ENCODE results near the gene EDARADD.
A peak's percentile ranks its signal among the peaks of the same experiment; 100 is the strongest.
"Not testable (repeated sequence)": the region's sequence is repeated elsewhere in the genome, so short reads cannot be mapped to it uniquely, and the experiment has no call there.

The EDARADD gene

GRCh38 chr1:236393681-236394481 is at the start of gene EDARADD:
Gene EDARADD, plus strand, starts transcription at chr1:236394286. Its CDS starts 159 bp downstream, at chr1:236394445.
- DNase-seq (ENCODE audit: low read depth), result peak; percentile 10

GRCh38 chr1:236345728-236346127 is 48.4 kb upstream of the EDARADD start:
- no peak for DNase-seq (ENCODE audit: low read depth)

GRCh38 chr1:236348071-236348470 is 46.0 kb upstream of the EDARADD start:
- no peak for DNase-seq (ENCODE audit: low read depth)

- DNase-seq (ENCODE audit: low read depth), result no peak
Measured at GRCh38 chr1:236350308-236350707, 43.8 kb upstream of the EDARADD start.

GRCh38 chr1:236351875-236352573 is 42.1 kb upstream of the EDARADD start:
- no peak for DNase-seq (ENCODE audit: low read depth)

GRCh38 chr1:236352747-236353146 is 41.3 kb upstream of the EDARADD start:
- not testable (repeated sequence) for DNase-seq (ENCODE audit: low read depth)

- peak; percentile 26 for DNase-seq (ENCODE audit: low read depth)
Measured at GRCh38 chr1:236353813-236354212, 40.3 kb upstream of the EDARADD start.

- DNase-seq (ENCODE audit: low read depth), result peak; percentile 88
Measured at GRCh38 chr1:236354330-236355147, 39.5 kb upstream of the EDARADD start.

GRCh38 chr1:236356141-236356540 is 37.9 kb upstream of the EDARADD start:
- DNase-seq (ENCODE audit: low read depth), result no peak

- no peak for DNase-seq (ENCODE audit: low read depth)
Measured at GRCh38 chr1:236361909-236362590, 32.0 kb upstream of the EDARADD start.

GRCh38 chr1:236363237-236363636 is 30.8 kb upstream of the EDARADD start:
- no peak for DNase-seq (ENCODE audit: low read depth)

- DNase-seq (ENCODE audit: low read depth), result no peak
Measured at GRCh38 chr1:236365999-236366570, 28.0 kb upstream of the EDARADD start.

- not testable (repeated sequence) for DNase-seq (ENCODE audit: low read depth)
Measured at GRCh38 chr1:236366681-236367080, 27.4 kb upstream of the EDARADD start.

GRCh38 chr1:236370420-236370819 is 23.7 kb upstream of the EDARADD start:
- no peak for DNase-seq (ENCODE audit: low read depth)

GRCh38 chr1:236371083-236371482 is 23.0 kb upstream of the EDARADD start:
- DNase-seq (ENCODE audit: low read depth), result no peak

- no peak for DNase-seq (ENCODE audit: low read depth)
Measured at GRCh38 chr1:236377832-236378535, 16.1 kb upstream of the EDARADD start.

GRCh38 chr1:236381565-236382158 is 12.4 kb upstream of the EDARADD start:
- DNase-seq (ENCODE audit: low read depth), result no peak

GRCh38 chr1:236388332-236388731 is 5.8 kb upstream of the EDARADD start:
- DNase-seq (ENCODE audit: low read depth), result no peak

GRCh38 chr1:236389253-236389652 is 4.8 kb upstream of the EDARADD start:
- peak; percentile 19 for DNase-seq (ENCODE audit: low read depth)

- DNase-seq (ENCODE audit: low read depth), result no peak
Measured at GRCh38 chr1:236391008-236391407, 3.1 kb upstream of the EDARADD start.

Data from amniotic epithelial cell (primary cell).